Right forelimb (tissue), 1 donor: Measurements from ENCODE around the gene PDLIM3.

Experiments used
- DNase-seq: peaks from one replicate; pipeline ENCODE4 v3.0.0-alpha.2; 2018

The PDLIM3 gene

DNA sequence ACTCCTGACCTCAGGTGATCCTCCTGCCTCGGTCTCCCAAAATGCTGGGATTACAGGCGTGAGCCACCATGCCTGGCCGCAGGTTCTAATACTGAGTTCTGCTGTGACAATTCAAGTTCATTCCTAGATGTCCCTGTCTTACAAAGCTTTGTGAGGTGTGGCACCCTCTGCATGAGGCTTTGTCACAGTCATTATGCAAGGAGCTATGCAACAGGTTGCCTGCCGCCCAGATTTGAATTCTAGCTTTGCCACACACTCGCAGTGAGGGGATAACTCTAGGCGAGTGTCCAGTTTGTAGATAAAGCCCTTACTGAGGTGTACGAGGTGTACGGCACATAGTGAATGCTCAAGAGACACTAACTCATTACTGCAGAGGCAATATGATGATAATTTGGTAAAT lies 67.3 kb downstream of the PDLIM3 start:
- no peak for DNase-seq

DNA sequence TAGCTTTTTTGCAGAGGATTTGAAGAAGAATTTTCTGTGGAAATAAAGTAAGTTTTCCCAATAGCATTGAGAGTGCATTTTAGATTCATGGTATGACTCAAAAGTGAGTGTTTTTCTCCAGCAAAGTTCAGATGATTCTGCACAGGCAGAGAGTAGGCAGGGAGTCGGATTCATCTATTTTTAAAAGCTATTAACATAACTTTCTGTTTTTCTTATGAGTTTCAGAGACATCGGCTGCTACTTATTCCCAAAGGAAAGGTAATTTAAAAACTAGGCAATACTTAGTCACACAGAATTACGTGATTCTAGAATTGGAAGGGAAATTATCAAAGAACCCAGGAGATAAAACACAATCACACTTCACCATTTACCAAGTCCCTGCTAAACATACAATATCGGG lies 68.2 kb downstream of the PDLIM3 start:
- no peak for DNase-seq

DNA sequence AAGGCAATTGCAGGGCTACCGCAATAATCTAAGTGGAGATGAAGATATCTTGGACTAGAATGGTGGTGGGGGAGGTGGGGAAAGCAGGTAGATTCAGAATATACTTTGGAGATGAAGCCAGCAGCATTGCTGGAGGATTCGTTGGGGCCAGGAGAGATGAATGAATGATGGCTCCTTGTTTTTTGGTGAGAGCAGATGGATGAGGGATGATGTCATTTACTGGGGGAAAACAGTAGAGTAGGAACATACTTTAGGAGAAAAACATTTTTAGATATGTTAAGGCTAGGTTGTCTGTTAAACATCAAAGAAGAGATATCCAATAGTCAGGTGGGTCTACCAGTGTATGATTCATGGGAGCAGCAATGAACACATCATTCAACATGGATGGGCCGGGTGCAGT lies 69.6 kb downstream of the PDLIM3 start:
- no peak for DNase-seq

DNA sequence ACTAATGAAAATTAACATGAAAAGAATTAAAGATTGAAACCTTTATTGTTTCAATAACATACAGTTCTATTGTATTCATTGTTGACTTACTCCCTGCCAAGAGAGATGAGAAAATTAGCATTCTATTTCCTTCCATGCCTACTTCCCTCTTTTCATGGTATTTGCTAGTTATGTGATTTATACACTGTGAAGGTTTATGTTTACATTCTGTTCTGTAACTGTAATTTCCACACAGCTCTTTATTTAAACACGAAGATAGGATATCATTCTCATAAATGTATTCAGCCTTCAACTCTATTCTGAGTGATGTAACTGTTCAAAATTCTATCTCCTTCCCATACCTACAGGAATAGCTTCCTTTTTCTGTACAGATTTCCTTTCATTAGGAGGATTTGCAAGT lies 70.4 kb downstream of the PDLIM3 start:
- DNase-seq: no peak

DNA sequence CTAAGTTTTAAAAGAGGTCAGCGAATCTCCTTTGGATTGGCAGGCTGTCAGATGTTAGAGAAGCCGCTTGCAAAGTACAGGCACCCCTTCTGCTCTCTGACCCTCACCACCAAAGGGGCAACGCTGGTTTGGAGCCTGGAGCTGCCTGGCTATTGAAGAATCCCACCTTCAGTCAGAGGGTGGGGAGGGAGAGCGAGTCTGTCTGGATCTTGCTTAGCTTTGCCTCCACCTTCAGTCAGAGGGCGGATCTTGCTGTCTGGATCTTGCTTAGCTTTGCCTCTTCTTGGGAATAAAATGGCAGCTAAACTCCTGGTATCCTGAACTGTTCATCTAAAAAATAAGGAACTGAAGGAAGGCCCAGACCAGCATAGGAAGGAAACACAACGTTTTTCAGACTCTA lies 71.1 kb downstream of the PDLIM3 start:
- no peak for DNase-seq

DNA sequence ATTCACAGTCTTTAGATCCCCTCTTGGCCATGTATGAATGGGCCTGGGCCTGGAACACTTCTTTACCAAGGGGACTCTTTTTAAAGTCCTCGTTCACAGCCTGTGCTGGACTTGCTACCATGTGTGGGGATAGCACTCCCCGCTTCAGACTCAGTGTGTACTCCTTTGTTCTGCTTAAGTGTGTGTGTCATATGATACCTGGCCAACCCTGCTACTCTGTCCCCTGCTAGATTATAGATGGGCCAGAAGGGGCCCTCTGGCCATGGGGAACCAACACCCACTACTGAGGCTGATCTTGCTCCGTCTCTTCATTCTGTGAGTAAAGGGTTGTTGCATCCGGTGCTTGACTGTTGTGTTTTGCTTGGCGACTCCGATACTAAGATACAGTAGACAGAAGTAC lies 71.8 kb downstream of the PDLIM3 start:
- no peak for DNase-seq

DNA sequence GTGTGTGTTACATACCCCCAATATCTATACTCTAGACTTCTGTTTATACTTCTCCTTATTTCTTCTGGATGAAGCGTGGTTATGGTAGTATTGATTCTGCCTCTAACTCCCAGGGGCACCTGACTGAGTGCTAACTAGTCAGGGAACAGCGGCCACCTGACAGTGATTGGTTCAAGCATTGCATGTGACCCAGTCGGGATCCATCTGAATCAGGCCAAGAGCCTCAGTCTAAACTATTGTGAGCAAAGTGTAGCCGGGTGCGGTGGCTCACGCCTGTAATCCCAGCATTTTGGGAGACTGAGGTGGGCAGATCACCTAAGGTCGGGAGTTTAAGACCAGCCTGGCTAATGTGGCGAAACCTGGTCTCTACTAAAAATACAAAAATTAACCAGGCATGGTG lies 73.7 kb downstream of the PDLIM3 start:
- no peak for DNase-seq

DNA sequence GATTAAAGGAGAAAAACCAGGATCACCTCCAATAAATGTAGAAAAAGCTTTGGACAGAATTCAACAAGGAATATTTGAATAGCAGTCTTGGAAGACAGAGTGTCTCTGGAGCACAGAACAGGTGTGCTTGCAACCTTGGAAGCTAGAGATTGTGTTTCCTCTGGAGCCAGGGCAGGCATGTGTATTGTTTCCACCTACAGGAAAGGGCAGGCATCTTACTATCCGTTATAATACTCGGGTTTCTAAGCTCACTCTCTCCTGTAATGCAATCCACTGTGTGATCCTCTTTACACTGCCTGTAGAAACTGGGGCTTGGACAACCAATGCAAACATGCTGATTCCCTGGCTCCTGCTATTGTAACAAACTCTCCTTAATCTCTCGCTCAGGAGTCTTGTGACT lies 78.2 kb downstream of the PDLIM3 start:
- no peak for DNase-seq

DNA sequence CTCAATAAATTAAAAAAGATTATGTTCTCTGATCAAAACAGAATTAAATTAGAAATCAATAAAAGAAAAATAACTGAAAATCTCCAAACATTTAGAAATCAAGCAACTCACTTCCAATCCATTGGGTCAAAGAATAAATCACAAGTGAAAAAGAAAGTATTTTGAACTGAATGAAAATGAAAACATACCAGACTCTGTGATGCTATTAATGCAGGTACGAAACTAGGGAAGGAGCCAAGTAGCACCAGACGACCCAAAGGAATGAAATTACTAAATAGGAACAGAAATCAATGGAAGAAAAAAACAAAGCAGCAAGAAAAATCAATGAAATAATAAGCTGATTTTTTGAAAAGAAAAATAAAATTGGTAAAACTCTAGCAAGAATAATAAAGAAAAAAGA lies 79.2 kb downstream of the PDLIM3 start:
- no peak for DNase-seq
